Keratinocyte (primary cell): ENCODE measurements around the gene KIAA1958. TPM values are rescaled to one million over a fixed set of nuclear protein-coding genes. Genes with fewer than 3 reads are reported as not detected.

Source experiments
- DNase-seq: peaks from one replicate; pipeline ENCODE4 v3.0.0-alpha.2; 2011; ENCODE audit warnings: low read depth, missing footprints, low spot score
- FAIRE-seq: peaks from 2 replicates; lab custom pipeline; 2011; peaks lifted over from hg19 to GRCh38; lab: Jason Lieb, UNC
- H2AFZ ChIP-seq: 2 replicates; pipeline ENCODE4 v1.6.0; 2012; ENCODE audit warnings: low read length, control low read depth, inconsistent platforms; ENCODE audit not compliant: control insufficient read depth
- H3K27ac ChIP-seq: 2 replicates; pipeline ENCODE4 v1.5.1; 2011; ENCODE audit warnings: low read length; ENCODE audit not compliant: control insufficient read depth, insufficient read depth
- H3K27me3 ChIP-seq: 3 replicates; pipeline ENCODE4 v1.6.0; 2011; ENCODE audit warnings: low read length; ENCODE audit not compliant: control insufficient read depth, insufficient read depth; ENCODE audit errors: extremely low read depth
- H3K36me3 ChIP-seq, 2 experiments: 2 replicates in 1 of 2; 3 replicates in 1 of 2; pipeline ENCODE4 v1.5.1; 2011; ENCODE audit warnings: low read length in 2 of 2, mild to moderate bottlenecking in 1 of 2; ENCODE audit not compliant: control insufficient read depth in 2 of 2, insufficient read depth in 2 of 2; ENCODE audit errors: extremely low read depth in 1 of 2
- H3K4me1 ChIP-seq: 3 replicates; pipeline ENCODE4 v1.5.1; 2011; ENCODE audit warnings: low read length; ENCODE audit not compliant: control insufficient read depth, insufficient read depth; ENCODE audit errors: extremely low read depth
- H3K4me2 ChIP-seq: 3 replicates; pipeline ENCODE4 v1.6.0; 2011; ENCODE audit warnings: low read depth, low read length; ENCODE audit not compliant: control insufficient read depth, insufficient read depth; ENCODE audit errors: extremely low read depth
- H3K4me3 ChIP-seq, 3 experiments: fragments of 200-600 bp in 1 of 3; sonication (generic) in 1 of 3; 2 replicates in 2 of 3; 3 replicates in 1 of 3; pipeline ENCODE4 v1.5.1; 2011 to 2016; ENCODE audit warnings: low read length in 3 of 3, mild to moderate bottlenecking in 3 of 3, control low read depth in 2 of 3, inconsistent platforms in 1 of 3, low read depth in 1 of 3, mixed read lengths in 1 of 3, mixed run types in 1 of 3, moderate library complexity in 1 of 3; ENCODE audit not compliant: control insufficient read depth in 2 of 3, insufficient read depth in 2 of 3; ENCODE audit errors: extremely low read depth in 1 of 3
- H3K79me2 ChIP-seq: 2 replicates; pipeline ENCODE4 v1.6.0; 2012; ENCODE audit warnings: low read length; ENCODE audit not compliant: control insufficient read depth, insufficient read depth
- H3K9ac ChIP-seq: 3 replicates; pipeline ENCODE4 v1.6.0; 2011; ENCODE audit warnings: low read length; ENCODE audit not compliant: control insufficient read depth, insufficient read depth; ENCODE audit errors: extremely low read depth
- H3K9me1 ChIP-seq: 3 replicates; pipeline ENCODE4 v1.6.0; 2011; ENCODE audit warnings: low read length; ENCODE audit not compliant: control insufficient read depth, insufficient read depth; ENCODE audit errors: extremely low read depth
- H3K9me3 ChIP-seq: 2 replicates; pipeline ENCODE4 v1.5.1; 2012; ENCODE audit warnings: low read depth, low read length; ENCODE audit not compliant: control insufficient read depth
- H4K20me1 ChIP-seq: 3 replicates; pipeline ENCODE4 v1.6.0; 2011; ENCODE audit warnings: low read length; ENCODE audit not compliant: control insufficient read depth, insufficient read depth; ENCODE audit errors: extremely low read depth
- CTCF ChIP-seq, 3 experiments: IDR thresholded peaks in 1 of 3; conservative IDR thresholded peaks in 1 of 3; optimal IDR thresholded peaks in 1 of 3; 2 replicates in 2 of 3; 3 replicates in 1 of 3; pipeline versions ENCODE3 to v1.5.1; 2011; ENCODE audit warnings: low read length in 3 of 3, mild to moderate bottlenecking in 3 of 3, moderate library complexity in 2 of 3, control low read depth in 1 of 3, inconsistent platforms in 1 of 3; ENCODE audit not compliant: insufficient read depth in 2 of 3; ENCODE audit errors: extremely low read depth in 1 of 3
- EZH2 ChIP-seq: IDR thresholded peaks from one replicate; pipeline ENCODE4 v1.6.1; 2012; ENCODE audit warnings: inconsistent platforms, mild to moderate bottlenecking, low read length, moderate library complexity
- dilution Hi-C: fragments of 300-500 bp; cut with MboI; formaldehyde crosslinking; loops from one replicate; pipeline ENCODE4 v1.7.0; 2020; ENCODE audit warnings: low sequenced_read_pairs; ENCODE audit not compliant: extremely low pct_ligation_motif_present
- polyA plus RNA-seq, 5 experiments: library from polyadenylated mRNA; depleted of rRNA in 3 of 5; stranded (reverse) in 3 of 5; stranded (forward) in 1 of 5; unstranded in 1 of 5; fragments of >200 nt; gene quantifications; 1 replicate in 1 of 5; 2 replicates in 3 of 5; 3 replicates in 1 of 5; pipeline versions ENCODE4 v1.2.1 to v1.2.3, GENCODE V29; 2011 to 2012; ENCODE audit warnings: missing spikeins in 2 of 5, low read depth in 1 of 5, low replicate concordance in 1 of 5

Gene KIAA1958
- polyA plus RNA-seq, 1 donor (not counting 4 experiments of a cell fraction or from before 2014, with no cell fraction given): 0.84 TPM

- FAIRE-seq (no peak), DNase-seq (no peak)
- TF ChIP-seq CTCF (optimal IDR thresholded peaks at IDR 0.05 in 1 of 3, IDR thresholded peaks at IDR 0.05 in 1 of 3, conservative IDR thresholded peaks at IDR 0.05 in 1 of 3; ENCODE audit: extremely low read depth in 1 of 3, insufficient read depth in 2 of 3, low read length in 3 of 3) (no peak), EZH2 (no peak)
- H3K27ac ChIP-seq: no peak overlapping the region
- no peak overlapping the region for H3K4me2 ChIP-seq
- no peaks in the 10 kb centered on the region for H3K36me3 ChIP-seq
- no peak overlapping the region for H2AFZ ChIP-seq
- no peaks in the 10 kb centered on the region for H4K20me1 ChIP-seq
- dilution Hi-C loops: no loop called here
- peaks cover 2% of the 10 kb centered on the region for H3K4me1 ChIP-seq
- H3K9ac ChIP-seq: no peak overlapping the region
- H3K9me1 ChIP-seq: no peaks in the 10 kb centered on the region
- no peaks in the 10 kb centered on the region for H3K9me3 ChIP-seq
- H3K79me2 ChIP-seq: no peaks in the 10 kb centered on the region
- no peaks in the 10 kb centered on the region for H3K27me3 ChIP-seq
- no peak overlapping the region for H3K4me3 ChIP-seq
Observed at GRCh38 chr9:112544477-112544876, 57.9 kb downstream of the KIAA1958 start.

- no peak for DNase-seq
Observed at GRCh38 chr9:112545237-112545636, 58.6 kb downstream of the KIAA1958 start.

More at GRCh38 chr9:112545237-112545636, 58.6 kb downstream of the KIAA1958 start:
- no peak for TF ChIP-seq CTCF (optimal IDR thresholded peaks at IDR 0.05 in 1 of 3, IDR thresholded peaks at IDR 0.05 in 1 of 3, conservative IDR thresholded peaks at IDR 0.05 in 1 of 3; ENCODE audit: extremely low read depth in 1 of 3, insufficient read depth in 2 of 3, low read length in 3 of 3)
- TF ChIP-seq EZH2: no peak
- Histone ChIP-seq H3K36me3 (no peaks in the 10 kb centered on the region), H2AFZ (no peak overlapping the region), H4K20me1 (no peaks in the 10 kb centered on the region), H3K27ac (no peak overlapping the region), H3K4me3 (no peak overlapping the region), H3K79me2 (no peaks in the 10 kb centered on the region), H3K27me3 (no peaks in the 10 kb centered on the region), H3K4me2 (no peak overlapping the region), H3K4me1 (peaks cover 7% of the 10 kb centered on the region), H3K9me1 (no peaks in the 10 kb centered on the region), H3K9me3 (no peaks in the 10 kb centered on the region), H3K9ac (no peak overlapping the region)
- no peak for FAIRE-seq
- dilution Hi-C loops: no loop called here
